Choroid plexus epithelial cell (primary cell): Measurements from ENCODE around the gene TH.

ENCODE experiments used
- DNase-seq: peaks from one replicate; pipeline ENCODE4 v3.0.0-alpha.2; 2010; ENCODE audit warnings: low read depth
- H3K4me3 ChIP-seq: 2 replicates; pipeline ENCODE4 v1.5.1; 2011; ENCODE audit warnings: low read depth, mild to moderate bottlenecking, control low read depth, low read length, moderate library complexity
- CTCF ChIP-seq: conservative IDR thresholded peaks from 2 replicates; pipeline ENCODE4 v1.5.1; 2011; ENCODE audit warnings: low read depth, mild to moderate bottlenecking, control low read depth, inconsistent platforms, low read length, moderate library complexity

Gene TH

GRCh38 chr11:2121227-2122130, 50.1 kb downstream of the TH start:
- no peak for TF ChIP-seq CTCF
- no peak overlapping the region for H3K4me3 ChIP-seq
- no peak for DNase-seq

- no peak for DNase-seq
- no peak overlapping the region for H3K4me3 ChIP-seq
- no peak for TF ChIP-seq CTCF
These were observed 51.1 kb downstream of the TH start for GRCh38 chr11:2120359-2121100.

- no peak for DNase-seq
- H3K4me3 ChIP-seq, result no peak overlapping the region
- TF ChIP-seq CTCF, result no peak
These were observed 52.9 kb downstream of the TH start for GRCh38 chr11:2118677-2119076.

- H3K4me3 ChIP-seq, result no peak overlapping the region
- no peak for TF ChIP-seq CTCF
- no peak for DNase-seq
These were observed 54.9 kb downstream of the TH start for GRCh38 chr11:2116680-2117079.

- H3K4me3 ChIP-seq, result no peak overlapping the region
- TF ChIP-seq CTCF, result no peak
- DNase-seq, result no peak
These were observed 56.3 kb downstream of the TH start for GRCh38 chr11:2115308-2115707.

- no peak for DNase-seq
- TF ChIP-seq CTCF, result no peak
- H3K4me3 ChIP-seq, result no peak overlapping the region
These were observed 57.0 kb downstream of the TH start for GRCh38 chr11:2114430-2115241.
